Mesenchymal stem cell (in vitro differentiated cells and primary cell): ENCODE results near the gene RHOJ.

Experiments used
- DNase-seq: peaks from one replicate; pipeline ENCODE4 v3.0.0-alpha.2; 2013
- H2AFZ ChIP-seq: one replicate; pipeline ENCODE4 v1.6.1; 2013; ENCODE audit warnings: low read depth, mild to moderate bottlenecking, control low read depth, inconsistent platforms, low read length, moderate library complexity
- H2AK5ac ChIP-seq: 2 replicates; pipeline ENCODE4 v1.6.1; 2013; ENCODE audit warnings: low read length, moderate library complexity, mild to moderate bottlenecking, inconsistent platforms; ENCODE audit not compliant: severe bottlenecking
- H2BK120ac ChIP-seq: one replicate; pipeline ENCODE4 v1.6.1; 2013; ENCODE audit warnings: low read depth, mild to moderate bottlenecking, inconsistent platforms, low read length, moderate library complexity
- H2BK12ac ChIP-seq, 2 experiments: one replicate each; pipeline ENCODE4 v1.6.1; 2013; ENCODE audit warnings: inconsistent platforms in 2 of 2, low read length in 2 of 2, mild to moderate bottlenecking in 2 of 2, moderate library complexity in 2 of 2, control low read depth in 1 of 2
- H2BK15ac ChIP-seq: one replicate; pipeline ENCODE4 v1.6.1; 2013; ENCODE audit warnings: mild to moderate bottlenecking, low read depth, inconsistent platforms; ENCODE audit not compliant: poor library complexity, severe bottlenecking
- H2BK5ac ChIP-seq: 2 replicates; pipeline ENCODE4 v1.6.1; 2013; ENCODE audit warnings: low read depth, mild to moderate bottlenecking, low read length, control low read depth, inconsistent platforms; ENCODE audit not compliant: poor library complexity, severe bottlenecking
- H3K14ac ChIP-seq, 2 experiments: one replicate each; pipeline ENCODE4 v1.6.1; 2013; ENCODE audit warnings: inconsistent platforms in 2 of 2, low read length in 2 of 2, control low read depth in 1 of 2, mild to moderate bottlenecking in 1 of 2, moderate library complexity in 1 of 2
- H3K18ac ChIP-seq, 2 experiments: one replicate each; pipeline ENCODE4 v1.6.1; 2013; ENCODE audit warnings: inconsistent platforms in 2 of 2, low read length in 2 of 2, control low read depth in 1 of 2, low read depth in 1 of 2, mild to moderate bottlenecking in 1 of 2
- H3K23ac ChIP-seq, 2 experiments: one replicate each; pipeline ENCODE4 v1.6.1; 2013; ENCODE audit warnings: inconsistent platforms in 2 of 2, low read length in 2 of 2, mild to moderate bottlenecking in 2 of 2, moderate library complexity in 2 of 2, control low read depth in 1 of 2
- H3K27ac ChIP-seq: 2 replicates; pipeline ENCODE4 v1.5.1; 2013; ENCODE audit warnings: mild to moderate bottlenecking, moderate library complexity, low read length, control low read depth, inconsistent platforms; ENCODE audit not compliant: poor library complexity, severe bottlenecking
- H3K27me3 ChIP-seq, 2 experiments: 2 replicates each; pipeline versions ENCODE4 v1.6.1 to v1.7.0; 2013; ENCODE audit warnings: low read length in 2 of 2, mild to moderate bottlenecking in 2 of 2, moderate library complexity in 2 of 2, control low read depth in 1 of 2, inconsistent platforms in 1 of 2; ENCODE audit not compliant: control insufficient read depth in 1 of 2, insufficient read depth in 1 of 2
- H3K36me3 ChIP-seq, 2 experiments: 2 replicates each; pipeline versions ENCODE4 v1.6.1 to v1.7.0; 2013; ENCODE audit warnings: low read length in 2 of 2, control low read depth in 1 of 2, inconsistent platforms in 1 of 2, low read depth in 1 of 2, mild to moderate bottlenecking in 1 of 2; ENCODE audit not compliant: insufficient read depth in 2 of 2, control insufficient read depth in 1 of 2
- H3K4ac ChIP-seq, 2 experiments: one replicate each; pipeline ENCODE4 v1.6.1; 2013; ENCODE audit warnings: inconsistent platforms in 2 of 2, low read length in 2 of 2, mild to moderate bottlenecking in 2 of 2, moderate library complexity in 2 of 2, control low read depth in 1 of 2, low read depth in 1 of 2
- H3K4me1 ChIP-seq: 2 replicates; pipeline ENCODE4 v1.6.1; 2013; ENCODE audit warnings: low read depth, low read length, control low read depth; ENCODE audit not compliant: control insufficient read depth, insufficient read depth
- H3K4me2 ChIP-seq: 2 replicates; pipeline ENCODE4 v1.6.1; 2013; ENCODE audit warnings: low read length, mild to moderate bottlenecking, inconsistent platforms; ENCODE audit not compliant: poor library complexity, severe bottlenecking
- H3K4me3 ChIP-seq, 2 experiments: 2 replicates each; pipeline versions ENCODE4 v1.5.1 to v1.7.0; 2013; ENCODE audit warnings: low read length in 2 of 2, mild to moderate bottlenecking in 2 of 2, control low read depth in 1 of 2, low read depth in 1 of 2; ENCODE audit not compliant: insufficient read depth in 1 of 2
- H3K79me1 ChIP-seq: replicated peaks from 2 replicates; pipeline ENCODE4 v1.6.1; 2013; ENCODE audit warnings: mild to moderate bottlenecking, control low read depth, low read length, inconsistent platforms; ENCODE audit not compliant: poor library complexity, severe bottlenecking
- H3K9ac ChIP-seq: 2 replicates; pipeline ENCODE4 v1.7.0; 2013; ENCODE audit warnings: mild to moderate bottlenecking, low read length, moderate library complexity
- H3K9me3 ChIP-seq: 2 replicates; pipeline ENCODE4 v1.7.0; 2013; ENCODE audit warnings: mild to moderate bottlenecking, low read length; ENCODE audit not compliant: control insufficient read depth
- H4K8ac ChIP-seq: one replicate; pipeline ENCODE4 v1.6.1; 2013; ENCODE audit warnings: inconsistent platforms, mild to moderate bottlenecking, low read length, moderate library complexity
- H4K91ac ChIP-seq: one replicate; pipeline ENCODE4 v1.6.1; 2013; ENCODE audit warnings: mild to moderate bottlenecking, low read length, inconsistent platforms
- WGBS: methylation state at CpG from one replicate; pipeline ENCODE4 v1.1.7; 2013; ENCODE audit warnings: mixed read lengths; 5-methylcytosine and 5-hydroxymethylcytosine counted together

The RHOJ gene

GRCh38 chr14:63229330-63230059, 25.3 kb downstream of the RHOJ start:
- Histone ChIP-seq H2BK120ac (no peak overlapping the region), H3K4ac (no peak overlapping the region), H3K18ac (no peak overlapping the region), H2AK5ac (no peak overlapping the region), H3K79me1 (peaks cover 21% of the 10 kb centered on the region), H2BK15ac (no peak overlapping the region), H3K23ac (no peak overlapping the region), H3K27ac (no peak overlapping the region), H3K9ac (no peak overlapping the region), H4K91ac (no peak overlapping the region), H3K36me3 (no peaks in the 10 kb centered on the region), H3K27me3 (no peaks in the 10 kb centered on the region), H2BK5ac (no peak overlapping the region), H2BK12ac (no peak overlapping the region), H3K4me3 (no peak overlapping the region), H3K4me2 (no peak overlapping the region), H3K4me1 (no peaks in the 10 kb centered on the region), H2AFZ (no peak overlapping the region), H4K8ac (no peak overlapping the region), H3K9me3 (no peaks in the 10 kb centered on the region), H3K14ac (no peak overlapping the region)
- DNase-seq: no peak
- WGBS: 77% methylated on average over 5 of the region's 5 CpGs

- Histone ChIP-seq H3K4me2 (no peak overlapping the region), H3K4ac (no peak overlapping the region), H3K4me3 (no peak overlapping the region), H2BK120ac (no peak overlapping the region), H3K9ac (no peak overlapping the region), H3K27ac (no peak overlapping the region), H2BK12ac (no peak overlapping the region), H2AFZ (no peak overlapping the region), H3K9me3 (no peaks in the 10 kb centered on the region), H2BK5ac (no peak overlapping the region), H2AK5ac (no peak overlapping the region), H3K18ac (no peak overlapping the region), H3K4me1 (peaks cover 2% of the 10 kb centered on the region), H4K91ac (no peak overlapping the region), H3K79me1 (peaks cover 22% of the 10 kb centered on the region), H4K8ac (no peak overlapping the region), H2BK15ac (no peak overlapping the region), H3K14ac (no peak overlapping the region), H3K27me3 (no peaks in the 10 kb centered on the region), H3K36me3 (no peaks in the 10 kb centered on the region), H3K23ac (no peak overlapping the region)
- WGBS: 91% methylated on average over 3 of the region's 3 CpGs
- DNase-seq: no peak
These were observed 27.5 kb downstream of the RHOJ start for GRCh38 chr14:63231766-63232165.

GRCh38 chr14:63237791-63238190, 33.5 kb downstream of the RHOJ start:
- H3K18ac ChIP-seq: no peak overlapping the region
- no peak overlapping the region for H4K8ac ChIP-seq
- H3K4me1 ChIP-seq: peaks cover 2% of the 10 kb centered on the region
- H2BK15ac ChIP-seq: no peak overlapping the region
- H2BK5ac ChIP-seq: no peak overlapping the region
- no peak overlapping the region for H4K91ac ChIP-seq
- H2AFZ ChIP-seq: no peak overlapping the region
- H3K4me2 ChIP-seq: no peak overlapping the region
- peaks cover 20% of the 10 kb centered on the region for H3K79me1 ChIP-seq
- H3K9ac ChIP-seq: no peak overlapping the region
- no peaks in the 10 kb centered on the region for H3K9me3 ChIP-seq
- no peak overlapping the region for H3K4me3 ChIP-seq
- no peaks in the 10 kb centered on the region for H3K36me3 ChIP-seq
- no peak overlapping the region for H2BK120ac ChIP-seq
- no peak overlapping the region for H2BK12ac ChIP-seq
- no peak for DNase-seq
- H3K27ac ChIP-seq: no peak overlapping the region
- H3K23ac ChIP-seq: no peak overlapping the region
- H3K14ac ChIP-seq: no peak overlapping the region
- WGBS: 95% methylated on average over 6 of the region's 7 CpGs
- H3K27me3 ChIP-seq: no peaks in the 10 kb centered on the region
- no peak overlapping the region for H3K4ac ChIP-seq
- no peak overlapping the region for H2AK5ac ChIP-seq

GRCh38 chr14:63240221-63240620, 36.0 kb downstream of the RHOJ start:
- DNase-seq: no peak
- Histone ChIP-seq H3K4me1 (peaks cover 2% of the 10 kb centered on the region), H2BK120ac (no peak overlapping the region), H3K4me3 (no peak overlapping the region), H3K27me3 (no peaks in the 10 kb centered on the region), H3K4ac (no peak overlapping the region), H2BK15ac (no peak overlapping the region), H3K4me2 (no peak overlapping the region), H3K9me3 (no peaks in the 10 kb centered on the region), H2BK12ac (no peak overlapping the region), H3K9ac (no peak overlapping the region), H4K8ac (no peak overlapping the region), H4K91ac (no peak overlapping the region), H2AK5ac (no peak overlapping the region), H3K27ac (no peak overlapping the region), H3K18ac (no peak overlapping the region), H2AFZ (no peak overlapping the region), H3K36me3 (no peaks in the 10 kb centered on the region), H2BK5ac (no peak overlapping the region), H3K79me1 (peaks cover 14% of the 10 kb centered on the region), H3K14ac (no peak overlapping the region), H3K23ac (no peak overlapping the region)
- 100% methylated on average over 2 of the region's 2 CpGs for WGBS
